ENCODE data around the gene TMEM72.
A peak's percentile ranks its signal among the peaks of the same experiment; 100 is the strongest.

The TMEM72 gene

GRCh38 chr10:44975431-44976331, 64.5 kb downstream of the TMEM72 start:
- H3K4me3 ChIP-seq (ENCODE audit: low read depth, low read length): no peak overlapping the region

GRCh38 chr10:44976352-44977198, 65.4 kb downstream of the TMEM72 start:
- Histone ChIP-seq H4K8ac (ENCODE audit: low read depth, low read length) (no peak overlapping the region), H2AFZ (ENCODE audit: insufficient read depth, low read length, poor library complexity) (no peak overlapping the region), H4K91ac (ENCODE audit: low read depth, low read length) (peak overlapping the region; percentile 2), H2BK5ac (ENCODE audit: low read depth, low read length, poor library complexity) (peak overlapping the region; percentile 3), H3K9ac (ENCODE audit: low read length) (peak overlapping the region; percentile 14), H3K14ac (ENCODE audit: low read length) (peak overlapping the region; percentile 4), H3K4me3 (ENCODE audit: low read depth, low read length) (no peak overlapping the region), H2AK5ac (ENCODE audit: low read length) (no peak overlapping the region), H4K12ac (ENCODE audit: low read depth, low read length) (no peak overlapping the region), H3K79me2 (ENCODE audit: control insufficient read depth, insufficient read depth, low read length, poor library complexity) (peaks cover 8% of the 10 kb centered on the region), H3K4me2 (ENCODE audit: low read length) (peak overlapping the region; percentile 71), H2BK120ac (ENCODE audit: insufficient read depth, low read length, poor library complexity) (no peak overlapping the region), H3K79me1 (ENCODE audit: low read length) (peaks cover 46% of the 10 kb centered on the region), H3K18ac (ENCODE audit: low read length) (peak overlapping the region; percentile 9), H3K27me3 (ENCODE audit: insufficient read depth, low read length) (no peaks in the 10 kb centered on the region), H3K9me3 (ENCODE audit: insufficient read depth, low read depth, low read length) (no peaks in the 10 kb centered on the region), H2BK12ac (ENCODE audit: low read length) (peak overlapping the region; percentile 16), H3K27ac (ENCODE audit: low read depth, low read length) (no peak overlapping the region), H3K4me1 (ENCODE audit: control insufficient read depth in 1 of 2, insufficient read depth in 2 of 2, low read length in 2 of 2) (peaks cover 54 to 66% of the 10 kb centered on the region in 2 experiments), H3K4ac (ENCODE audit: low read depth, low read length) (no peak overlapping the region), H3K36me3 (ENCODE audit: control insufficient read depth in 1 of 2, insufficient read depth in 2 of 2, low read length in 2 of 2) (peaks cover 7 to 12% of the 10 kb centered on the region in 2 experiments), H3K23ac (ENCODE audit: low read length) (no peak overlapping the region)
- DNase-seq: no peak
- WGBS (ENCODE audit: extremely low coverage, insufficient coverage, insufficient read length): no CpG with 5 or more reads among the region's 9 CpGs

More at GRCh38 chr10:44975431-44976331, 64.5 kb downstream of the TMEM72 start:
- Histone ChIP-seq H3K79me2 (ENCODE audit: control insufficient read depth, insufficient read depth, low read length, poor library complexity) (peaks cover 8% of the 10 kb centered on the region), H2BK120ac (ENCODE audit: insufficient read depth, low read length, poor library complexity) (peak overlapping the region; percentile 2), H3K27me3 (ENCODE audit: insufficient read depth, low read length) (no peaks in the 10 kb centered on the region), H3K14ac (ENCODE audit: low read length) (peak overlapping the region; percentile 14), H3K4ac (ENCODE audit: low read depth, low read length) (no peak overlapping the region), H2AK5ac (ENCODE audit: low read length) (no peak overlapping the region), H3K9ac (ENCODE audit: low read length) (no peak overlapping the region), H4K91ac (ENCODE audit: low read depth, low read length) (peak overlapping the region; percentile 33), H3K27ac (ENCODE audit: low read depth, low read length) (peak overlapping the region; percentile 54), H2AFZ (ENCODE audit: insufficient read depth, low read length, poor library complexity) (no peak overlapping the region), H3K36me3 (ENCODE audit: control insufficient read depth in 1 of 2, insufficient read depth in 2 of 2, low read length in 2 of 2) (peaks cover 16 to 21% of the 10 kb centered on the region in 2 experiments), H4K8ac (ENCODE audit: low read depth, low read length) (peak overlapping the region; percentile 7), H3K79me1 (ENCODE audit: low read length) (peaks cover 42% of the 10 kb centered on the region), H3K4me2 (ENCODE audit: low read length) (peak overlapping the region; percentile 5), H3K4me1 (ENCODE audit: control insufficient read depth in 1 of 2, insufficient read depth in 2 of 2, low read length in 2 of 2) (peaks cover 51 to 63% of the 10 kb centered on the region in 2 experiments), H3K23ac (ENCODE audit: low read length) (no peak overlapping the region), H2BK5ac (ENCODE audit: low read depth, low read length, poor library complexity) (peak overlapping the region; percentile 63), H2BK12ac (ENCODE audit: low read length) (peak overlapping the region; percentile 63), H4K12ac (ENCODE audit: low read depth, low read length) (no peak overlapping the region), H3K9me3 (ENCODE audit: insufficient read depth, low read depth, low read length) (no peaks in the 10 kb centered on the region), H3K18ac (ENCODE audit: low read length) (no peak overlapping the region)
- peak in 1 of 2 donors; percentile 25 for DNase-seq
- no CpG with 5 or more reads among the region's 10 CpGs for WGBS (ENCODE audit: extremely low coverage, insufficient coverage, insufficient read length)

GRCh38 chr10:44977287-44978212, 66.4 kb downstream of the TMEM72 start:
- Histone ChIP-seq H3K27ac (ENCODE audit: low read depth, low read length) (peak overlapping the region; percentile 80), H3K4ac (ENCODE audit: low read depth, low read length) (peak overlapping the region; percentile 37), H3K4me3 (ENCODE audit: low read depth, low read length) (peak overlapping the region; percentile 25), H3K79me1 (ENCODE audit: low read length) (peaks cover 48% of the 10 kb centered on the region), H2BK12ac (ENCODE audit: low read length) (peak overlapping the region; percentile 43), H3K9me3 (ENCODE audit: insufficient read depth, low read depth, low read length) (no peaks in the 10 kb centered on the region), H3K4me1 (ENCODE audit: control insufficient read depth in 1 of 2, insufficient read depth in 2 of 2, low read length in 2 of 2) (peaks cover 58 to 73% of the 10 kb centered on the region in 2 experiments), H3K79me2 (ENCODE audit: control insufficient read depth, insufficient read depth, low read length, poor library complexity) (peaks cover 10% of the 10 kb centered on the region), H3K23ac (ENCODE audit: low read length) (no peak overlapping the region), H4K8ac (ENCODE audit: low read depth, low read length) (peak overlapping the region; percentile 52), H3K18ac (ENCODE audit: low read length) (peak overlapping the region; percentile 86), H3K9ac (ENCODE audit: low read length) (no peak overlapping the region), H2AFZ (ENCODE audit: insufficient read depth, low read length, poor library complexity) (peak overlapping the region; percentile 8), H4K91ac (ENCODE audit: low read depth, low read length) (peak overlapping the region; percentile 77), H3K27me3 (ENCODE audit: insufficient read depth, low read length) (no peaks in the 10 kb centered on the region), H3K4me2 (ENCODE audit: low read length) (peak overlapping the region; percentile 71), H3K14ac (ENCODE audit: low read length) (peak overlapping the region; percentile 82), H2AK5ac (ENCODE audit: low read length) (peak overlapping the region; percentile 17), H3K36me3 (ENCODE audit: control insufficient read depth in 1 of 2, insufficient read depth in 2 of 2, low read length in 2 of 2) (peaks cover 3 to 5% of the 10 kb centered on the region in 2 experiments), H4K12ac (ENCODE audit: low read depth, low read length) (peak overlapping the region; percentile 68), H2BK5ac (ENCODE audit: low read depth, low read length, poor library complexity) (peak overlapping the region; percentile 63), H2BK120ac (ENCODE audit: insufficient read depth, low read length, poor library complexity) (peak overlapping the region; percentile 46)
- no peak for DNase-seq
- no CpG with 5 or more reads among the region's 25 CpGs for WGBS (ENCODE audit: extremely low coverage, insufficient coverage, insufficient read length)

All from trophoblast cell (in vitro differentiated cells and primary cell).